SH-SY5Y (cell line): ENCODE results near the gene KIF19.

ENCODE experiments used
- GATA2 ChIP-seq: IDR thresholded peaks from 2 replicates; pipeline ENCODE4 v1.6.1; 2011; ENCODE audit warnings: mild to moderate bottlenecking, low read depth, low read length
- GATA3 ChIP-seq: IDR thresholded peaks from 2 replicates; pipeline ENCODE4 v1.6.1; 2011; ENCODE audit warnings: low read depth, mild to moderate bottlenecking, low read length, moderate library complexity

Gene KIF19

DNA sequence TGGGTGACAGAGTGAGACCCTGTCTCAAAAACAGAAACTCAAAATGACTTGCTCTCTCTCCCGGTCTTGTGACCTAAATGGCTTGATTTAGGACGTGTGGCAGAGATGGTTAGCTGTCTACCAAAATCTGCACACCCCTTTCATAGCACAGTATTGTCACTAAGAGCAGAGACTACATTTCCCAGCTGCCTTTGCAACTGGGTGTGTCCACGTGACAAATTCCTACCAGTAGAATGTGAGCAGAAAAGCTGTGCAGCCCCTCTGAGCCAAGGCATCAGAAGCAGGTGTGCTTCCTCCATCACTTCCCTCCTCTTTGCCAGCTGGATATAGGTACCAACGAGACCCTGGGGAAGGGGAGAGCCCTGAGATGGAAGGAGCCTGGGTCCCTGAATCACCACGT, 66.8 kb downstream of the KIF19 start:
- TF ChIP-seq GATA3 (no peak), GATA2 (no peak)

DNA sequence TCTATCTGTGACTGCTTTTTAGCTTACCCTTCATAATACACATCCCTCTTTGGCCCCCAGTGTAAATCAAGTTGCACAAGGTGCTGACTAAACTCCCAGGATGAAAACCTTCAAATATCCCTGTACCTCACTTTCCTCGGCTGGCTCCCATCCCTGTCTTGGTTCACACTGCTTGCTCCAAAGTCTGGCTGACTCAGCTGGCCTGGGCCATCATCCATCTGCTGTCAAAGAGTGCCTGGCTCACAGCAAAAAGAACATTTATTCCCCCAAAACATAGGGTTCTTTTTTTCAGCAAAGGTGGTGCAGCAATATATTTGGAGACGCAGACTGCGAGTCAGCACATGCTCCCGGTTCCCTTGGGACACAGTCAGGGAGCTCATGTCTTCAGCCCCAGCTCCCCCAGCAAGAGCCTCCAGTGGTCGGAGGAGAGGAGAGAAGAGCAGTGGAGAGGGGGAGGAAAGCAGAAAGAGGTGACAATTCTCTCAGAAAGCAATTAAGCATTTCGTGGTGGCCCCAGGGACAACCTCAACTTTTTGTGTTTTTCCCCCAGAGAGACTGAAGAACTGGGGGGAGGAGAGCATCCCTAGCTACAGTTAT, 67.4 kb downstream of the KIF19 start:
- TF ChIP-seq GATA2 (no peak), GATA3 (no peak)

DNA sequence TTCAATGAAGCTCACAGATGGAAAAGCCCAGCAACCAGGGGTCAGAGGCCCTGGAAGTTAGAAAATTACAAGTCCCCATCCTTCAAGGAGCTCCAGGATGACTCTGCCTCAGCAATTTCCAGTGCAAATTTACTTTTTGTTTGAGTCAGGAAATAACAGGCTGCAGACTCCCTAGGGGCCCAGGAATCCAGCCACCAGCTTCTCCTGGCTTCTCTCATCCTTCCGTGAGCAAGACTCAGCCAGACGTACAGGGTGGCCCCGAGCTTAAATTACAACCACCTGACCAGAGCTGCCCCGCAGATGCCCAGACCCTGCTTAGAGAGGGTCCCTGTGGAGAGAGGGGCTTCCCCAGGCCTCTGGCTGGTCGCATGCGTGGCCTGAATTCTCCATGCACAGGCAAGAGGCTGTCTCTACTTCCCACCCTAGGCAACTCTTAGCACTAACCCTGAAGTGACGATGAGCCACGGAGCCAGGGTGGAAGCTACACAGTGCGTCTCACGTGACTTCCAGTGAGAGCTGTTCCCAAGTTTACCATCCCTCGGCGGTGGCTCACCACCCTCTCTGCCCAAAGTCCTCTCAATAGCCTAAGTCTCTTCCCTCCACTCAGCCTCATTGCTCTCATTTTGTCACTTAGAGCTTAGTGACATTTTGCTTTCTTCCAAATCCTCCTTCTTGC, 68.4 kb downstream of the KIF19 start:
- TF ChIP-seq GATA2 (no peak), GATA3 (no peak)

- TF ChIP-seq GATA2 (no peak), GATA3 (no peak)
Observed at GRCh38 chr17:74394977-74395376, 69.0 kb downstream of the KIF19 start.

- TF ChIP-seq GATA2 (no peak), GATA3 (no peak)
Observed at GRCh38 chr17:74396567-74396966, 70.5 kb downstream of the KIF19 start.

DNA sequence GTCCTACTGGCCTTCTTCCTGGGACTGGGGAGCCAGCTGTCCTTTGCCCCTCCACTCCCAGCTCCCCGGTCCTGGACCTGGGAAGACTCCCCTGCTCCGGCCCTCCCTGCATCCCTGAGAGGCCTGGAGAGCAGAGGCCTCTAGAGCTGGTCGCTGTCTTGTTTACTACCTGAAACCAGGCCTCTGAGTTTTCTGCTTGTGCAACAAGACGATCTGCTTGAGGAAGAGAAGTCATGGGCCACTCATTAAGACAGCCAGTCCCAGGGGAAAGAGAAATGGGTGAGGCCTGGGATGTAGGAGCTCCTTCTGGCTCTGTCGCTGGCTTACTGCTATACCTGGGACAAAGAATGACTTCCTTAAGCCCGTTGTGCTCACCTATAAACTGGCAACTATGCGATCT, 76.0 kb downstream of the KIF19 start:
- TF ChIP-seq GATA2 (no peak), GATA3 (no peak)

- TF ChIP-seq GATA3 (no peak), GATA2 (no peak)
Observed at GRCh38 chr17:74403512-74404137, 77.6 kb downstream of the KIF19 start.

GRCh38 chr17:74404218-74404617, 78.2 kb downstream of the KIF19 start:
- TF ChIP-seq GATA2 (no peak), GATA3 (no peak)

- TF ChIP-seq GATA3 (no peak), GATA2 (no peak)
Observed at GRCh38 chr17:74404789-74405188, 78.8 kb downstream of the KIF19 start.
